SU-DHL-6 (cell line): ENCODE data around the gene ECI1.

ENCODE experiments used
- H2AFZ ChIP-seq: fragments of 200-600 bp; sonication (generic); 2 replicates; pipeline ENCODE4 v1.6.1; 2014; ENCODE audit warnings: low read depth, mild to moderate bottlenecking, moderate library complexity, mixed read lengths, antibody characterized with exemption, low read length; ENCODE audit not compliant: severe bottlenecking
- H3F3A ChIP-seq: fragments of 200-600 bp; shearing (Covaris generic); 2 replicates; pipeline ENCODE4 v1.6.0; 2016; ENCODE audit warnings: antibody characterized with exemption, mild to moderate bottlenecking; ENCODE audit not compliant: insufficient read depth
- H3K27ac ChIP-seq: fragments of 200-600 bp; sonication (generic); 2 replicates; pipeline ENCODE4 v1.5.1; 2016; ENCODE audit warnings: low read depth, mild to moderate bottlenecking, low read length, moderate library complexity, mixed read lengths
- H3K27me3 ChIP-seq: fragments of 200-600 bp; sonication (generic), shearing (Covaris generic); 2 replicates; pipeline ENCODE4 v1.6.0; 2014; ENCODE audit warnings: mild to moderate bottlenecking, low read length
- H3K36me3 ChIP-seq: fragments of 200-600 bp; sonication (generic); 2 replicates; pipeline ENCODE4 v1.6.1; 2014; ENCODE audit warnings: mild to moderate bottlenecking, low read length, mixed read lengths
- H3K4me2 ChIP-seq: fragments of 300-600, 200-600 bp; shearing (Covaris generic), sonication (generic); 2 replicates; pipeline ENCODE4 v1.6.0; 2014; ENCODE audit warnings: low read length, low read depth, mild to moderate bottlenecking; ENCODE audit not compliant: poor library complexity, severe bottlenecking
- H3K4me3 ChIP-seq: fragments of 200-600 bp; sonication (generic); 2 replicates; pipeline ENCODE4 v1.5.1; 2014; ENCODE audit warnings: antibody characterized with exemption, low read length, mild to moderate bottlenecking, mixed read lengths; ENCODE audit not compliant: insufficient read depth, poor library complexity, severe bottlenecking
- H3K79me2 ChIP-seq: fragments of 200-600 bp; sonication (generic); 2 replicates; pipeline ENCODE4 v1.6.1; 2014; ENCODE audit warnings: mild to moderate bottlenecking, low read length, moderate library complexity; ENCODE audit not compliant: insufficient read depth
- H3K9ac ChIP-seq: fragments of 200-600 bp; sonication (generic); 2 replicates; pipeline ENCODE4 v1.7.0; 2014; ENCODE audit warnings: mild to moderate bottlenecking, low read length
- H3K9me2 ChIP-seq: fragments of 200-600 bp; sonication (generic); replicated peaks from 2 replicates; pipeline ENCODE4 v1.6.1; 2014; ENCODE audit warnings: low read length; ENCODE audit not compliant: insufficient read depth
- H3K9me3 ChIP-seq: fragments of 200-600 bp; sonication (generic); 2 replicates; pipeline ENCODE4 v1.6.1; 2014; ENCODE audit warnings: low read length, mixed read lengths; ENCODE audit not compliant: insufficient read depth
- H4K20me1 ChIP-seq: fragments of 200-600 bp; sonication (generic); 2 replicates; pipeline ENCODE4 v1.6.1; 2014; ENCODE audit warnings: low read depth, mild to moderate bottlenecking, antibody characterized with exemption, low read length, moderate library complexity, mixed read lengths
- EZH2phosphoT487 ChIP-seq: fragments of 200-600 bp; sonication (generic), shearing (Covaris generic); conservative IDR thresholded peaks from 2 replicates; pipeline ENCODE4 v1.6.1; 2018; ENCODE audit warnings: mild to moderate bottlenecking, antibody characterized with exemption, low read length, moderate library complexity, mixed read lengths
- TF ChIP-seq, protein P1 (sequence below): fragments of 200-600 bp; sonication (generic); IDR thresholded peaks from one replicate; pipeline ENCODE4 v1.5.1; 2017; ENCODE audit warnings: antibody characterized with exemption, mild to moderate bottlenecking, low read length, moderate library complexity; ENCODE audit not compliant: insufficient read depth, poor library complexity, severe bottlenecking

The ECI1 gene

DNA sequence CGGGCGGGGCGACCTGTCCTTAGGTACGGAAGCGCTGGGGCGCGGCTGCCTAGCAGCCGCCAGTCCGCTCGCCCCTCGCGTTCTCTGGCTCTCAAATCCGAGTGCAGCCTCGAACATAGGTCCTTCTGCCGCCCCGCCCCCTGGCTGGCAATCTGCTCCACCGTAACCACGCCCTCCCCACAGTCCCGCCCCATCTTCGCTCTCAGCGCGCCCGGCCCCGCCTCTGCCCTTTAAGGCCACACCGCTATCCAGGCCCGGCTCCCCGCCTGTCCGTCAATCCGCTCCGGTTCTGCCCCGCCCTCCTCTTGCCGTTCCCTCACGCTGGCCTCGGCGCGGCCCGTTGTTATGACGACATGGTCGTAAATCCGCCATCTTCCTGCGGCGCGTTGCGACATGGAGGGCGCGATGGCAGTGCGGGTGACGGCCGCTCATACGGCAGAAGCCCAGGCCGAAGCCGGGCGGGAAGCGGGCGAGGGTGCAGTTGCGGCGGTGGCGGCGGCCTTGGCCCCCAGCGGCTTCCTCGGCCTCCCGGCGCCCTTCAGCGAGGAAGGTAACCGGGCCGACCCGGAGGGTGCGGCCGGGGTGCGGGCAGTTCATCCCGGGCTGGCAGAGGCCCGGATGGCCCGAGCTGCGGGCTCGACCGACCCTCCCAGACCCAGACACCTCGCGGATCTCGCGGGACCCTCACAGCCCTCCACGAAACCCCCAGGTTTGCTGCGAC lies 28.0 kb downstream of the ECI1 start, which contains the start of gene E4F1:
TSS of gene E4F1 (plus strand) at position 371 of the 721 bp plus-strand sequence. CDS start at position 394, 23 bp downstream.
- peak within 1 kb of the TSS; percentile 70 for H3K27ac ChIP-seq
- no peak for TF ChIP-seq EZH2phosphoT487
- TF ChIP-seq, protein P1, sequence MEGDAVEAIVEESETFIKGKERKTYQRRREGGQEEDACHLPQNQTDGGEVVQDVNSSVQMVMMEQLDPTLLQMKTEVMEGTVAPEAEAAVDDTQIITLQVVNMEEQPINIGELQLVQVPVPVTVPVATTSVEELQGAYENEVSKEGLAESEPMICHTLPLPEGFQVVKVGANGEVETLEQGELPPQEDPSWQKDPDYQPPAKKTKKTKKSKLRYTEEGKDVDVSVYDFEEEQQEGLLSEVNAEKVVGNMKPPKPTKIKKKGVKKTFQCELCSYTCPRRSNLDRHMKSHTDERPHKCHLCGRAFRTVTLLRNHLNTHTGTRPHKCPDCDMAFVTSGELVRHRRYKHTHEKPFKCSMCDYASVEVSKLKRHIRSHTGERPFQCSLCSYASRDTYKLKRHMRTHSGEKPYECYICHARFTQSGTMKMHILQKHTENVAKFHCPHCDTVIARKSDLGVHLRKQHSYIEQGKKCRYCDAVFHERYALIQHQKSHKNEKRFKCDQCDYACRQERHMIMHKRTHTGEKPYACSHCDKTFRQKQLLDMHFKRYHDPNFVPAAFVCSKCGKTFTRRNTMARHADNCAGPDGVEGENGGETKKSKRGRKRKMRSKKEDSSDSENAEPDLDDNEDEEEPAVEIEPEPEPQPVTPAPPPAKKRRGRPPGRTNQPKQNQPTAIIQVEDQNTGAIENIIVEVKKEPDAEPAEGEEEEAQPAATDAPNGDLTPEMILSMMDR: no peak

DNA sequence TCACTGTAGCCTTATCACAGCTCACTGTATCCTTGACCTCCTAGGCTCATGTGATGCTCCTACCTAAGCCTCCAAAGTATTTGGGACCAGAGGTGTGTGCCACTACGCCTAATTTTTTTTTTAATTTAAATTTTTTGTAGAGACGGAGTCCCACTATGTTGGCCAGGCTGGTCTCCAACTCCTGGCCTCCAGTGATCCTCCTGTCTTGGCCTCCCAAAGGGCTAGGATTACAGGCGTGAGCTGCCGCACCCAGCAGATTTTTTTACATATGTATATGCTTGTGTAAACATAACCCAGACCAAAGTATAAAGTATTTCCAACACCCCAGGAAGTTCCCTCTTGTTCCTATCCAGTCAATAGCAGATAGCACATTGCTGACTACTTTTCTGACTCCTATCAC lies 35.1 kb downstream of the ECI1 start:
- H2AFZ ChIP-seq: no peak overlapping the region
- no peaks in the 10 kb centered on the region for H3K9me2 ChIP-seq
- no peaks in the 10 kb centered on the region for H4K20me1 ChIP-seq
- H3K9ac ChIP-seq: no peak overlapping the region
- no peak overlapping the region for H3K4me2 ChIP-seq
- TF ChIP-seq, protein P1: no peak
- TF ChIP-seq EZH2phosphoT487: no peak
- peaks cover 13% of the 10 kb centered on the region; the same call in 1 of the 2 replicates for H3F3A ChIP-seq
- H3K27ac ChIP-seq: no peak overlapping the region
- no peaks in the 10 kb centered on the region for H3K36me3 ChIP-seq
- H3K27me3 ChIP-seq: no peaks in the 10 kb centered on the region
- H3K4me3 ChIP-seq: no peak overlapping the region
- peaks cover 18% of the 10 kb centered on the region for H3K79me2 ChIP-seq
- H3K9me3 ChIP-seq: no peaks in the 10 kb centered on the region

More for the DNA sequence above, 28.0 kb downstream of the ECI1 start, which contains the start of gene E4F1:
- peak within 1 kb of the TSS; percentile 92 for H3K4me3 ChIP-seq
- H3K9me2 ChIP-seq: no peaks in the 10 kb centered on the region
- H3K36me3 ChIP-seq: no peaks in the 10 kb centered on the region
- H4K20me1 ChIP-seq: no peaks in the 10 kb centered on the region
- peak within 1 kb of the TSS; percentile 97 for H3K9ac ChIP-seq
- H3K4me2 ChIP-seq: peak within 1 kb of the TSS; percentile 80
- no peaks in the 10 kb centered on the region for H3K27me3 ChIP-seq
- peak within 1 kb of the TSS; percentile 71 for H2AFZ ChIP-seq
- H3F3A ChIP-seq: peaks cover 4% of the 10 kb centered on the region; the same call in 1 of the 2 replicates
- no peaks in the 10 kb centered on the region for H3K9me3 ChIP-seq
- H3K79me2 ChIP-seq: peaks cover 42% of the 10 kb centered on the region

DNA sequence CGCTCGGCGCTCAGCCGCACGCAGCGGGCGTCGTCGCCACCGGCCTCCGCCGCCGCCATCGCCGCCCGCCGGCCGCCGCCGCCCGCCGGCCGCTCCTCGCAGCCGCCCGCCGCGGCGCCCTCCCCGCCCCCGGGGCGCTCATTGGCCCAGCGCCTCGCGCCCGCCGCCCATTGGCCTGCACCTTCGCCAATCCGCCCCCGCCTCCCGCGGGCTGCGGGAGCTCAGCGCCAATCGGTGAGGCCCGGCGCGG lies 36.7 kb downstream of the ECI1 start, which contains the start of gene PGP:
TSS of gene PGP (minus strand) at position 122 of the 250 bp plus-strand sequence. CDS start at position 59, 63 bp downstream.
- Histone ChIP-seq H3K79me2 (peaks cover 18% of the 10 kb centered on the region), H4K20me1 (no peaks in the 10 kb centered on the region), H3F3A (peaks cover 16% of the 10 kb centered on the region; the same call in 1 of the 2 replicates), H3K4me2 (peak within 1 kb of the TSS; percentile 77), H3K27ac (peak within 1 kb of the TSS; percentile 80), H3K27me3 (no peaks in the 10 kb centered on the region), H3K9ac (peak within 1 kb of the TSS; percentile 98), H3K9me2 (no peaks in the 10 kb centered on the region), H2AFZ (peak within 1 kb of the TSS; percentile 83), H3K4me3 (peak within 1 kb of the TSS; percentile 99), H3K36me3 (no peaks in the 10 kb centered on the region), H3K9me3 (no peaks in the 10 kb centered on the region)
- TF ChIP-seq, protein P1: no peak
- no peak for TF ChIP-seq EZH2phosphoT487
